ACHN (cell line): ENCODE results near the gene PRSS8.
"Not testable (repeated sequence)": the region's sequence is repeated elsewhere in the genome, so short reads cannot be mapped to it uniquely, and the experiment has no call there.

Experiments
- DNase-seq: peaks from one replicate; pipeline ENCODE4 v3.0.0-alpha.2; 2015
- in situ Hi-C: cut with HindIII; loops from 2 replicates; pipeline ENCODE4 v1.10.0; 2017; ENCODE audit warnings: low sequenced_read_pairs, low pct_ligation_motif_present, low pct_unique_long_range_greater_than_20kb

The PRSS8 gene

DNA sequence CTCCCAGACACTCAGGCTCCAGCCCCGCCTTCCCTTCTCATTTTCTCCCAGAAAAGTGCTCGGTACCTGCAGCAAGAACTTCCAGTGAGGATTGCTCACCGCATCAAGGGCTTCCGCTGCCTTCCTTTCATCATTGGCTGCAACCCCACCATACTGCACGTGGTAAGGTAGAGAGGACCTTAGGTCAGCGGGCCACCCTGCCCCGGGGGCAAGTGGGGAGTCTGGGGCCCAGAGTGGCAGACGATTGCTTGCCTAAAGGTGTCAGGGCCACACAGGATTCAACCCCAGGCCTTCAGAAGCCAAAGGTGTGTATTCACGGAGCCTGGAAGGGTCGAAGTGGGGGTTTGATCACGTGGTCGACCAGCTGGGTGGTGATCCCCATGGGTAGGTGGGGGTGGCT is 25.9 kb downstream of the PRSS8 start:
- no peak for DNase-seq
- in situ Hi-C loops, result no loop called here

GRCh38 chr16:31108794-31109558 is 26.6 kb downstream of the PRSS8 start:
- in situ Hi-C loops, result no loop called here
- no peak for DNase-seq

- peak; percentile 78 for DNase-seq
- in situ Hi-C loops, result no loop called here
These were observed 27.3 kb downstream of the PRSS8 start, which contains the start of gene BCKDK for GRCh38 chr16:31108035-31108793. BCKDK (plus strand) TSS chr16:31108386; CDS start chr16:31109224, 838 bp downstream.

DNA sequence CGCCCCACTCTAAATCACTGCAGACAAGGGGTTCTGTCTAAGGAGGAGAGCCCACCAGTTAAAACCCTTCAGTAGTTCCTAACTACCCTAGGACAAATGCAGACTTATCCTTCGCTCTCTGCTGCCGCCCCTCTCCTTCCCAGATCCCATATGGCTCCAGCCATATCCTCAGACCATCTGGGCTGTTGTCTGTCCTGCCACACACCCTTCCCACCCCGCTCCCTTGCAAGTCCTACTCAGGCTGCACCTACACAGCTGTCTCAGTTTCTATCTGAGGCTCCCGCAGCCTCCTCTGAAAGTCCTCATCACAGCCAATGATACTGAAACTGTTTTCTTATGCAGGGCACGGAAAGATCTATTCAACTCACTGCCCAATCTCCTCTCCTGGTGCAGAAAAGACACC is 28.1 kb downstream of the PRSS8 start:
- no peak for DNase-seq
- in situ Hi-C loops, result no loop called here

- DNase-seq, result no peak
- in situ Hi-C loops, result no loop called here
These were observed 28.7 kb downstream of the PRSS8 start for GRCh38 chr16:31106509-31107464.

DNA sequence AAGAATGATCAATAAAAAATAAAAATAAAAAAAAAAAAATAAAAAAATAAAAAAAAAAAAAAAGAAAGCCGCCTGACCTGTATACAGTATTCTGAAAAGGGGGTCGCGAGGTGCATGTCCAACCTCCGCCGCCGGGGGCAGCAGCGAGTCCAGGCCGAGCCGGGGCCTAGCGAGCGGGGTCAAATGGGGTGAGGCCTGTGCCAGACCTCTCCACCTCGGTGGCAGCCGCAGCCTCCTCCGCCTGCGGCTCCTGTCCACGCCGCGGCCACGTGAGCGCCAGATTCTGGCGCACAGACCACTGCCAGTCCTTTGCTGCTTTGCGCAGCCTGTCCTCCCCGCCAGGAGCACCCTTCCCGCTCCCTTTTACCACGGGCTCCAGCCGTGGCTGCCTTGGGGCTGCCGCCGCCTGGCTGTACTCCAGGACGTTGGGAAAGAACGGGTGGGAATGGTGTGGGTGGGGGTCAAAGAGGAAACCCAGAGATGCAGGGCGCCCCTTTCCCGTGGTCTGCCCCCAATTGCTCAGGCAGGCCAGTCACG is 29.8 kb downstream of the PRSS8 start:
- DNase-seq, result peak; percentile 71
- in situ Hi-C loops, result no loop called here

DNA sequence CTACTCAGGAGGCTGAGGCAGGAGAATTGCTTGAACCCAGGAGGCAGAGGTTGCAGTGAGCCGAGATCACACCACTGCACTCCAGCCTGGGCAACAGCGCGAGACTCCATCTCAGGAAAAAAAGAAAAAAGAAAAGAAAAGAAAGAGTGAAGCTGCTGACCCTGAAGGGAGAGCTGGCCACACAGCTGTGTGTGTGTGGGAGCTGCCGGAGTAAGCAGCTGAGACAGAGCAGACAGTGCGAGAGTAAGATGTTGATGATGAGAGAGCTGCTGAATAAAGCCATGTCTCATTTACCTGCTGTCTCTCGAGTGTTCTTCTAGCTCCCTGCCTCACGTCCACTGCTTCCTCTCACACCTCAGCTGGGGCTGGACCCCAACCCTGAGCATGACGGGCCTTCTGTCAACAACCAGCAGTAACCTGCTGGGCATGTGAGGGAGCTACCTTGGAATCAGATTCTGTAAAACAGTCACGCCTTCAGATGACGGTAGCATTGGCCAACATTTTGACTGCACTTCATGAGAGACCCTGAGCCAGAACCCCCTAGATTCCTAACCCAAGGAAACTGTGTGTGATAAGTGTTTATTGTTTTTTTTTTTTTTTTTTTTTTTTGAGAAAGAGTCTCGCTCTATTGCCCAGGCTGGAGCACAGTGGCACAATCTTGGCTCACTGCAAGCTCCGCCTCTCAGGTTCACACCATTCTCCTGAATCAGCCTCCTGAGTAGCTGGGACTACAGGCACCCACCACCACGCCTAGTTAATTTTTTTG is 34.5 kb downstream of the PRSS8 start:
- DNase-seq, in situ Hi-C loops: not testable (repeated sequence)

DNA sequence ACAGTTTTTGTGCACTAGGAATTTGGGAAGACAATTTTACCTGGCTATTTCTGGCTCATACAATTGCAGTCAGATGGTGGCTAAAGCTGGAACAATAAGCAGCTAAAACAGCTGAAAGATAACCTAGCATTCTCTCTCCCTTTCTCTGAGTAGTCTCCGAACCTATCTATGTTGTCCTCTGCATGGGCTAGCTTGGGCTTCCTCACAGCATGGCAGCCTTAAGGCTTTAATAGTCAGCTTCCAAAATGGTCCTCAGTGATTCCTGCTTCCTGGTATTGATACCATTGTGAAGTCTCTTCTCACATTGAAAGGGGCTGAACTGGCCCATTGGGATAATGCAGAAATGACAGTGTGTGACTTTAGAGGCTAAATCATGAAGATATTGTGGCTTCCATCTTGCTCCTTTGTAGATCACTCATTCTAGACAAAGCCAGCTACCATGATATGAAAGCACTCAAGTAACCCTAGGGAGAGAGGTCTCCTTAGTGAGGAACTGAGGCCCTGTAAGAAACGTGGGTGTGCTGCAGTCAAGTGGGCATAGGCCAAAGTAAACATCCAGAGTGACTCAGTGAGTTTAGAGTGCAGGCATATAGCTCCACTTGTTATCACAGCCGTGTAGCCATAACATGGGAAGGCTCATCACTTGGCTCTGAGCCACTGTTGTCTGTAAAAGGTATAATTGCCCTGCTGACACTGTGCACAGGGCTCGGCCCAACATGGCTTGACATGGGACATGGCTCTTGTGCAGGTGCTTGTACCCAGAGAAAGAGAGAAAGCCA is 35.5 kb downstream of the PRSS8 start:
- in situ Hi-C loops, result no loop called here
- DNase-seq, result no peak

DNA sequence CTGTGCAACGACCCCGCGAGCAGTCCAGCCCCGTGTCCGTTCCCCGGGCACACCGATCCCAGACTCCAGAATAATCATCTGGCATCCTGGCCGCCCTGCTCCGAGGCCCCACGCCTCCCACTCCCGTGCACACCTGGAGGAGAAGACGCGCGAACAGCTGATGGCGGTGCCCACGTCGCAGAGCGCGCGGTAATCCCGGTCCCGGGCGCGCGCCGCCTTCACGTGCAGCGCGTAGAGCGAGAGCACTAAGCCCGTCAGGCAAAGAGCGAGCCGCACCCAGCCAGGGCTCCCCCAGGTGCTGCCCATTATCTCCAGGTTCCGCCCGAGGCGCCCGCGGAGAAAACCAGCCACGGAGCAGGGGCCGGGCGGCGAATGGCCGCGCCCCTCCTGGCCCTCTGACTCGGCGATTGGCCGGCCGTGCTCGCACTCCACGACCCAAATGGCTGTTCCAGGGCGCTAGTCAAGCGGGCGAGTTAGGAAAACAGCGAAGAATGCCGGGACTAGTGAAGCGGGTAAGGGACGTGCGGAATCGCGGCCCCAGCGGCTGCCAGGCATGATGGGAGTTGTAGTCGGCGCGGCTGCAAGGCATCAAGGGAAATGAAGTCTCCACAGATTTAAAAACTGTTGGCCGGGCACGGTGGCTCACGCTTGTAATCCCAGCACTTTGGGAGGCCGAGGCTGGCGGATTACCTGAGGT is 41.0 kb downstream of the PRSS8 start, which contains the start of gene VKORC1:
VKORC1 (minus strand) TSS at position 374 of the 697 bp plus-strand sequence; CDS start at position 306, 68 bp downstream.
- in situ Hi-C loops, result no loop called here
- DNase-seq, result peak; percentile 100

- no peak for DNase-seq
- in situ Hi-C loops, result no loop called here
These were observed 41.5 kb downstream of the PRSS8 start for GRCh38 chr16:31094088-31094423.

DNA sequence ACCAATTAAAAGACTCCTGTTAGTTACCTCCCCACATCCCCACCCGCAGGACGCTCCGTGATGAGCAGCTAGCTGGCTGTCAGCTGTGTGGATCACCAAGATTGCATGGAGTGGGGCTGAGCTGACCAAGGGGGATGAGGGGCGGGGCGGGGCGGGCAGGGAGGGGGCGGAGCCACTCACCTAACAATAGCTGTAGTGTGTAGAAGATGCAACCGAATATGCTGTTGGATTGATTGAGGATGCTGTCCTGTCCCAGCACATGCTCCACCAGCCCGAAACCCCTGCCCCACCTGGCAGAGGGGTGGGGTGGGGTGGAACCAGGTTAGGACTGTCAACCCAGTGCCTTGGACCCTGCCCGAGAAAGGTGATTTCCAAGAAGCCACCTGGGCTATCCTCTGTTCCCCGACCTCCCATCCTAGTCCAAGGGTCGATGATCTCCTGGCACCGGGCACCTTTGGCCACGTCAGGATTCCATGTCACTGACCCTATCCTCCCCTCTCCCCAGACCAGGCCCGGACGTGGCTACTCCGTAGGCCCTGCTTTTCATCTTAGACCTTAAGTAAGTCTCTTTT is 42.3 kb downstream of the PRSS8 start:
- peak; percentile 46 for DNase-seq
- in situ Hi-C loops, result no loop called here

GRCh38 chr16:31092330-31092729 is 43.2 kb downstream of the PRSS8 start:
- no peak for DNase-seq
- in situ Hi-C loops, result no loop called here

DNA sequence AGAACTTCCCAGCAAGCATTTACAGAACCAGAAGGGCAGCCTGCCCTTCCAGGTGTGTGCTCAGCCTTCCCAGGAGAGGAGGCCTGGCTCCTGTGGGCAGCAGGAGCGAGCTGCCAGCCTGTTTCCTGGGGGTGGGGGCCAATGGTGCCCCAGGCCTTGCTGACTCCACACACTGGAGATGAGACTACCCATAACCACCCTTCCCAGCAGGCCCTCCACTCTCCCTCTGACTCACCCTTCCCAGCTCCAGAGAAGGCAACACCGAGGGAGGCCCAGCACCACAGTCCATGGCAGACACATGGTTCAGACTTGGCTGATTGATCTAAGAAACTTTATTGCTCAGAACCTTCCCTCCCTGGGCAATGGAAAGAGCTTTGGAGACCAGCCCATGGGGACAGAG is 45.0 kb downstream of the PRSS8 start:
- in situ Hi-C loops, result no loop called here

DNA sequence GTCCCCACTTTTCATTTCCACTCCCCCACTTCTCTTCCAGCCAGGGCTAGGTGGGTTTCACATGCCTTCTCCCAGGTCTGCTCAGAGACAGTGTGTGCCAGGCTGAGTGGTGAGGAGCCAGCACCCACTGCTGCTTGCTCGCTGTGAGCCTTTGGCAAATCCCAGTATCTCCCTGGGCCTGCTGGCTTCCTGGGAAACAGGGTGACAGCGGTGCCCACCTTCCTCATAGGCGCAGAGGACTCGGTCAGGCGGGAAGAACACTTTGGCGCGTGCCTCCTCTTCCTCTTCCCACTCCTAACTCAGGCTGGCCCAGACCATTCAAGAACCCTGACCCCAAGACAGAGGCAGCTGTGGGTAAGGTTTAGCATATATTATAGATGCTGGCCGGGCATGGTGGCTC is 46.3 kb downstream of the PRSS8 start:
- no peak for DNase-seq
- in situ Hi-C loops, result no loop called here

More for the DNA sequence above, 45.0 kb downstream of the PRSS8 start:
- peak; percentile 47 for DNase-seq

DNA sequence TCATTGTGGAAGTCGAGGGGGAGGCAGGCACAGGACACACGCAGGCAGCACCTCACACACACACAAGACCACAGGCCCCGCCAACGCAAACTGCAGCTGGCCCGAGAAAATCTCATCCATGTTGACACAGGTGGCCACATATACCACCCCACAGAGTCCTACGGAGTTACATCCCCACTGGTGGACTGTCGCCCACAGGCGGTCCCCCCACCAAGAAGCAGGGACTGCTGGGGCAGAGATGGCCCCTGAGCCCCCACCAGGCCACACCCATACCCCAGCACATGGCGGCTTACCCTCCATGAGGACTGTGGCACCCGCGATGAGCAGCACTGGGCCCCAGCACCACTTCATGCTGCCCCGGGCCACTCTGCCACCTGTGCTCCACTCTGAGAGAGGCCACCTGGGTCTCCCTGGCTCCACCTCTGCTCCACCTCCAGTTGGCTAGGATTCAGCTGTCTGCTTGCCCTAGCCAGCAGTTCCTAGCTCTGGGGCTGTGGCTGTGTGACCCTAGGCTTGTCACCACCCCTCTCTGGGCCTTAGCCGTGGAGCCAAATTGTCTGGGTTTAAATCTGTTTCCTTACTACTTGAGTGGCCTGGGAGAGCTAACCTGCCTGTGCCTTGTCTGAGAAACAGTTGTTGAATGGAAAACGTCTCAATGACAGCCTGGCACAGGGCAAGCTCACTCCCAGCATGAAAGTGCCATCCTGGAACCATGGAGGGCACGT is 46.9 kb downstream of the PRSS8 start, which contains the start of gene PRSS53:
PRSS53 (minus strand) TSS at position 485 of the 725 bp plus-strand sequence; CDS start at position 351, 134 bp downstream.
- in situ Hi-C loops, result no loop called here
- DNase-seq, result no peak

GRCh38 chr16:31087971-31088370 is 47.6 kb downstream of the PRSS8 start:
- in situ Hi-C loops, result no loop called here

More at GRCh38 chr16:31087971-31088370, 47.6 kb downstream of the PRSS8 start:
- no peak for DNase-seq
